H9 (cell line): ENCODE results near the gene IL20RB. TPM values are rescaled to one million over a fixed set of nuclear protein-coding genes. Genes with fewer than 3 reads are reported as not detected.

Experiments
- DNase-seq: peaks from one replicate; pipeline ENCODE4 v3.0.0-alpha.2; 2017
- H2AFZ ChIP-seq: one replicate; pipeline ENCODE4 v1.6.1; 2013; ENCODE audit warnings: mild to moderate bottlenecking, low read length, control low read depth, moderate library complexity
- H2AK5ac ChIP-seq: 2 replicates; pipeline ENCODE4 v1.6.1; 2013; ENCODE audit warnings: low read length, control low read depth, mixed read lengths; ENCODE audit not compliant: insufficient read length
- H2BK120ac ChIP-seq: one replicate; pipeline ENCODE4 v1.6.1; 2013; ENCODE audit warnings: low read depth, mild to moderate bottlenecking, low read length, control low read depth, inconsistent platforms; ENCODE audit not compliant: poor library complexity, severe bottlenecking
- H2BK12ac ChIP-seq: 2 replicates; pipeline ENCODE4 v1.6.1; 2013; ENCODE audit warnings: low read length, control low read depth, mixed read lengths, low read depth; ENCODE audit not compliant: insufficient read length
- H2BK15ac ChIP-seq: 2 replicates; pipeline ENCODE4 v1.6.1; 2013; ENCODE audit warnings: low read depth, low read length, control low read depth
- H2BK20ac ChIP-seq: one replicate; pipeline ENCODE4 v1.6.1; 2013; ENCODE audit warnings: low read depth, mild to moderate bottlenecking, low read length, control low read depth, inconsistent platforms; ENCODE audit not compliant: poor library complexity, severe bottlenecking
- H2BK5ac ChIP-seq: 2 replicates; pipeline ENCODE4 v1.6.1; 2013; ENCODE audit warnings: low read length, control low read depth, mixed read lengths; ENCODE audit not compliant: insufficient read length
- H3K14ac ChIP-seq: 2 replicates; pipeline ENCODE4 v1.6.1; 2013; ENCODE audit warnings: low read length, control low read depth; ENCODE audit not compliant: insufficient read depth
- H3K18ac ChIP-seq: 2 replicates; pipeline ENCODE4 v1.6.1; 2013; ENCODE audit warnings: low read depth, mild to moderate bottlenecking, mixed read lengths, low read length, control low read depth; ENCODE audit not compliant: insufficient read length
- H3K23ac ChIP-seq: 2 replicates; pipeline ENCODE4 v1.6.1; 2013; ENCODE audit warnings: low read length, control low read depth, mixed read lengths, low read depth; ENCODE audit not compliant: insufficient read length
- H3K23me2 ChIP-seq: 2 replicates; pipeline ENCODE4 v1.6.1; 2013; ENCODE audit warnings: low read depth, mild to moderate bottlenecking, mixed read lengths, low read length, control low read depth; ENCODE audit not compliant: insufficient read length, poor library complexity, severe bottlenecking
- H3K27ac ChIP-seq: 2 replicates; pipeline ENCODE4 v1.5.1; 2013; ENCODE audit warnings: low read length, control low read depth, mixed read lengths, low read depth; ENCODE audit not compliant: insufficient read length
- H3K27me3 ChIP-seq: 2 replicates; pipeline ENCODE4 v1.6.1; 2013; ENCODE audit warnings: low read length, control low read depth, inconsistent platforms; ENCODE audit not compliant: insufficient read depth
- H3K4ac ChIP-seq: 2 replicates; pipeline ENCODE4 v1.6.1; 2013; ENCODE audit warnings: low read depth, mild to moderate bottlenecking, control low read depth, inconsistent platforms, low read length, moderate library complexity
- H3K4me1 ChIP-seq: 2 replicates; pipeline ENCODE4 v1.6.1; 2013; ENCODE audit warnings: low read length, control low read depth, inconsistent platforms; ENCODE audit not compliant: insufficient read depth
- H3K4me2 ChIP-seq: 2 replicates; pipeline ENCODE4 v1.6.1; 2013; ENCODE audit warnings: low read length, control low read depth, mixed read lengths; ENCODE audit not compliant: insufficient read length, insufficient read depth
- H3K56ac ChIP-seq: 2 replicates; pipeline ENCODE4 v1.6.1; 2013; ENCODE audit warnings: low read depth, mild to moderate bottlenecking, mixed read lengths, low read length, control low read depth; ENCODE audit not compliant: insufficient read length
- H3K79me1 ChIP-seq: 2 replicates; pipeline ENCODE4 v1.6.1; 2013; ENCODE audit warnings: low read depth, mild to moderate bottlenecking, moderate library complexity, low read length, control low read depth, inconsistent platforms; ENCODE audit not compliant: insufficient read depth, poor library complexity, severe bottlenecking
- H3K79me2 ChIP-seq: 2 replicates; pipeline ENCODE4 v1.6.1; 2013; ENCODE audit warnings: low read length, control low read depth, inconsistent platforms; ENCODE audit not compliant: insufficient read depth
- H3K9ac ChIP-seq: 2 replicates; pipeline ENCODE4 v1.6.1; 2013; ENCODE audit warnings: low read length, control low read depth, mixed read lengths; ENCODE audit not compliant: insufficient read length; ENCODE audit errors: extremely low read depth
- H3K9me3 ChIP-seq: one replicate; pipeline ENCODE4 v1.6.1; 2013; ENCODE audit warnings: low read depth, low read length, inconsistent platforms; ENCODE audit not compliant: control insufficient read depth
- H3T11ph ChIP-seq: one replicate; pipeline ENCODE4 v1.6.1; 2013; ENCODE audit warnings: mild to moderate bottlenecking, low read length, control low read depth, inconsistent platforms
- H4K20me1 ChIP-seq: one replicate; pipeline ENCODE4 v1.6.1; 2013; ENCODE audit not compliant: control insufficient read depth, insufficient read length, insufficient read depth
- H4K5ac ChIP-seq: 2 replicates; pipeline ENCODE4 v1.6.1; 2013; ENCODE audit warnings: low read depth, mild to moderate bottlenecking, mixed read lengths, low read length, control low read depth; ENCODE audit not compliant: insufficient read length
- H4K8ac ChIP-seq: replicated peaks from 2 replicates; pipeline ENCODE4 v1.6.1; 2013; ENCODE audit warnings: low read length, control low read depth, mixed read lengths, low read depth; ENCODE audit not compliant: insufficient read length
- H4K91ac ChIP-seq: 2 replicates; pipeline ENCODE4 v1.6.1; 2013; ENCODE audit warnings: low read depth, mild to moderate bottlenecking, moderate library complexity, mixed read lengths, low read length, control low read depth; ENCODE audit not compliant: insufficient read length
- H3K27ac Mint-ChIP-seq, 3 experiments: 2 replicates in 2 of 3; 3 replicates in 1 of 3; pipeline ENCODE4 v1.8.0; 2020 to 2021; ENCODE audit warnings: mixed read lengths in 3 of 3, mild to moderate bottlenecking in 1 of 3, moderate library complexity in 1 of 3
- H3K27me3 Mint-ChIP-seq: 2 replicates; pipeline ENCODE4 v1.8.0; 2021; ENCODE audit warnings: low read depth, mild to moderate bottlenecking, moderate library complexity, mixed read lengths
- H3K36me3 Mint-ChIP-seq, 3 experiments: 2 replicates in 2 of 3; 3 replicates in 1 of 3; pipeline ENCODE4 v1.8.0; 2020 to 2021; ENCODE audit warnings: low read depth in 3 of 3, mixed read lengths in 3 of 3; ENCODE audit not compliant: insufficient read depth in 1 of 3
- H3K4me1 Mint-ChIP-seq, 2 experiments: 2 replicates each; pipeline ENCODE4 v1.8.0; 2020; ENCODE audit warnings: mixed read lengths in 2 of 2
- H3K4me3 Mint-ChIP-seq, 2 experiments: 2 replicates in 1 of 2; 3 replicates in 1 of 2; pipeline ENCODE4 v1.8.0; 2020 to 2021; ENCODE audit warnings: mild to moderate bottlenecking in 2 of 2, mixed read lengths in 2 of 2, moderate library complexity in 1 of 2
- H3K9me3 Mint-ChIP-seq, 2 experiments: 2 replicates in 1 of 2; 3 replicates in 1 of 2; pipeline ENCODE4 v1.8.0; 2020; ENCODE audit warnings: mild to moderate bottlenecking in 2 of 2, mixed read lengths in 2 of 2, moderate library complexity in 1 of 2
- WGBS: extraction: QIAGEN DNeasy Blood & Tissue Kit; methylation state at CpG from one replicate; pipeline ENCODE4 v1.1.7; 2013; ENCODE audit warnings: missing lambda C conversion rate, low lambda C conversion rate, mixed read lengths; ENCODE audit not compliant: insufficient read length; ENCODE audit errors: extremely low coverage; 5-methylcytosine and 5-hydroxymethylcytosine counted together
- total RNA-seq: library from RNA; stranded (reverse); gene quantifications from 2 replicates; pipeline ENCODE4 v1.2.1, GENCODE V29; 2021
- TF ChIP-seq, protein P1 (sequence below): fragments of 200-600 bp; sonication (generic); conservative IDR thresholded peaks from 3 replicates; pipeline ENCODE4 v1.8.0; 2021; ENCODE audit warnings: antibody characterized with exemption, mild to moderate bottlenecking

The IL20RB gene
- total RNA-seq, 1 experiment from 2014 or later: 1.5 TPM

DNA sequence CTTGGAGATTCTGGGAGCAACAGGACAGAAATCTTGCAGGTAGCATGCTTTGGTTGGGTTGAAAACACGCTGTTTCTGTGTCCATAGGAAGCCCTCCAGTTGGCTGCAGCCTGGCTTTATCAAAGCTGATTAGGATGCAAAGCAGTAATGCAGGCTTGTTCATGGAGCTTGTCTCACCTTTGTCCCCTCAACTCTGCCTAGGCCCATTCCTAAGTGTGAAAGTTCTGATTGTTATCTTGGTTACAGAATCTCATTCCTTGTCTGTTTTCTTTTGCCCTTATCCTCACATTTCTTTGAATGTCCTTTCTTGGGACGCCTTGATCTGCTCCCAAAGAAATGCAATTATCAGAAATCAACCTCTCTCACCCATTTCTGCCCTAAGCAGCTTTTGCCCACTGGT, 83.5 kb downstream of the IL20RB start:
- Histone ChIP-seq H3K56ac (no peak overlapping the region), H2BK15ac (no peak overlapping the region), H4K91ac (no peak overlapping the region), H3K4me1 (no peaks in the 10 kb centered on the region), H3K27me3 (no peaks in the 10 kb centered on the region), H2BK12ac (no peak overlapping the region), H3K79me1 (no peaks in the 10 kb centered on the region), H3T11ph (no peak overlapping the region), H3K4ac (no peak overlapping the region), H3K23ac (no peak overlapping the region), H3K9ac (no peak overlapping the region), H4K20me1 (no peaks in the 10 kb centered on the region), H3K4me2 (no peak overlapping the region), H3K79me2 (no peaks in the 10 kb centered on the region), H3K23me2 (no peaks in the 10 kb centered on the region), H3K9me3 (no peaks in the 10 kb centered on the region), H2BK20ac (no peak overlapping the region), H2BK5ac (no peak overlapping the region), H2AFZ (no peak overlapping the region), H3K27ac (no peak overlapping the region), H4K5ac (no peak overlapping the region), H2AK5ac (no peak overlapping the region), H4K8ac (no peak overlapping the region), H2BK120ac (no peak overlapping the region), H3K14ac (no peak overlapping the region), H3K18ac (no peak overlapping the region)
- no peaks in the 10 kb centered on the region for H3K36me3 Mint-ChIP-seq
- peaks cover 16 to 21% of the 10 kb centered on the region in 2 experiments for H3K4me1 Mint-ChIP-seq
- H3K27me3 Mint-ChIP-seq: peaks cover 5% of the 10 kb centered on the region
- H3K9me3 Mint-ChIP-seq: no peaks in the 10 kb centered on the region
- H3K4me3 Mint-ChIP-seq: no peak overlapping the region
- TF ChIP-seq, protein P1, sequence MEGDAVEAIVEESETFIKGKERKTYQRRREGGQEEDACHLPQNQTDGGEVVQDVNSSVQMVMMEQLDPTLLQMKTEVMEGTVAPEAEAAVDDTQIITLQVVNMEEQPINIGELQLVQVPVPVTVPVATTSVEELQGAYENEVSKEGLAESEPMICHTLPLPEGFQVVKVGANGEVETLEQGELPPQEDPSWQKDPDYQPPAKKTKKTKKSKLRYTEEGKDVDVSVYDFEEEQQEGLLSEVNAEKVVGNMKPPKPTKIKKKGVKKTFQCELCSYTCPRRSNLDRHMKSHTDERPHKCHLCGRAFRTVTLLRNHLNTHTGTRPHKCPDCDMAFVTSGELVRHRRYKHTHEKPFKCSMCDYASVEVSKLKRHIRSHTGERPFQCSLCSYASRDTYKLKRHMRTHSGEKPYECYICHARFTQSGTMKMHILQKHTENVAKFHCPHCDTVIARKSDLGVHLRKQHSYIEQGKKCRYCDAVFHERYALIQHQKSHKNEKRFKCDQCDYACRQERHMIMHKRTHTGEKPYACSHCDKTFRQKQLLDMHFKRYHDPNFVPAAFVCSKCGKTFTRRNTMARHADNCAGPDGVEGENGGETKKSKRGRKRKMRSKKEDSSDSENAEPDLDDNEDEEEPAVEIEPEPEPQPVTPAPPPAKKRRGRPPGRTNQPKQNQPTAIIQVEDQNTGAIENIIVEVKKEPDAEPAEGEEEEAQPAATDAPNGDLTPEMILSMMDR: no peak
- DNase-seq: no peak
- no peak overlapping the region for H3K27ac Mint-ChIP-seq
- WGBS: no CpG with 5 or more reads among the region's 2 CpGs
